HG02840 (cell line): ENCODE data around the gene DNAJC22.
"Not testable (repeated sequence)": the region's sequence is repeated elsewhere in the genome, so short reads cannot be mapped to it uniquely, and the experiment has no call there.

Experiments used
- ATAC-seq: cut with Tn5 transposase; IDR thresholded peaks from one replicate; pipeline ENCODE4 v1.9.1; 2021; ENCODE audit warnings: mild to moderate bottlenecking, moderate library complexity, moderate number of reproducible peaks; ENCODE audit not compliant: unreplicated experiment, low FRiP score

DNAJC22 gene

GRCh38 chr12:49367381-49368239 is 20.9 kb downstream of the DNAJC22 start, which contains the start of gene SPATS2:
Gene SPATS2 (plus strand): TSS chr12:49367462. CDS start chr12:49461013, 93,551 bp downstream.
- no peak for ATAC-seq

- no peak for ATAC-seq
Measured at GRCh38 chr12:49368240-49368600, 21.5 kb downstream of the DNAJC22 start.

GRCh38 chr12:49369411-49370145 is 22.9 kb downstream of the DNAJC22 start:
- ATAC-seq: no peak

- no peak for ATAC-seq
Measured at GRCh38 chr12:49370539-49370938, 23.9 kb downstream of the DNAJC22 start.

- no peak for ATAC-seq
Measured at GRCh38 chr12:49375406-49375805, 28.7 kb downstream of the DNAJC22 start.

GRCh38 chr12:49377386-49377785 is 30.7 kb downstream of the DNAJC22 start:
- ATAC-seq: no peak

- not testable (repeated sequence) for ATAC-seq
Measured at GRCh38 chr12:49380184-49380583, 33.5 kb downstream of the DNAJC22 start.

- ATAC-seq: no peak
Measured at GRCh38 chr12:49388682-49389386, 42.1 kb downstream of the DNAJC22 start.

- no peak for ATAC-seq
Measured at GRCh38 chr12:49389387-49389703, 42.7 kb downstream of the DNAJC22 start.

- no peak for ATAC-seq
Measured at GRCh38 chr12:49397000-49397399, 50.3 kb downstream of the DNAJC22 start.

- ATAC-seq: no peak
Measured at GRCh38 chr12:49400304-49400703, 53.6 kb downstream of the DNAJC22 start.
